ENCODE data around the gene CLASP1. TPM values are rescaled to one million over a fixed set of nuclear protein-coding genes. Genes with fewer than 3 reads are reported as not detected.
"Not testable (repeated sequence)": the region's sequence is repeated elsewhere in the genome, so short reads cannot be mapped to it uniquely, and the experiment has no call there.

Gene CLASP1
- total and polyA plus RNA-seq, 2 experiments from 2014 or later, result 20.1 to 45.9 TPM

DNA sequence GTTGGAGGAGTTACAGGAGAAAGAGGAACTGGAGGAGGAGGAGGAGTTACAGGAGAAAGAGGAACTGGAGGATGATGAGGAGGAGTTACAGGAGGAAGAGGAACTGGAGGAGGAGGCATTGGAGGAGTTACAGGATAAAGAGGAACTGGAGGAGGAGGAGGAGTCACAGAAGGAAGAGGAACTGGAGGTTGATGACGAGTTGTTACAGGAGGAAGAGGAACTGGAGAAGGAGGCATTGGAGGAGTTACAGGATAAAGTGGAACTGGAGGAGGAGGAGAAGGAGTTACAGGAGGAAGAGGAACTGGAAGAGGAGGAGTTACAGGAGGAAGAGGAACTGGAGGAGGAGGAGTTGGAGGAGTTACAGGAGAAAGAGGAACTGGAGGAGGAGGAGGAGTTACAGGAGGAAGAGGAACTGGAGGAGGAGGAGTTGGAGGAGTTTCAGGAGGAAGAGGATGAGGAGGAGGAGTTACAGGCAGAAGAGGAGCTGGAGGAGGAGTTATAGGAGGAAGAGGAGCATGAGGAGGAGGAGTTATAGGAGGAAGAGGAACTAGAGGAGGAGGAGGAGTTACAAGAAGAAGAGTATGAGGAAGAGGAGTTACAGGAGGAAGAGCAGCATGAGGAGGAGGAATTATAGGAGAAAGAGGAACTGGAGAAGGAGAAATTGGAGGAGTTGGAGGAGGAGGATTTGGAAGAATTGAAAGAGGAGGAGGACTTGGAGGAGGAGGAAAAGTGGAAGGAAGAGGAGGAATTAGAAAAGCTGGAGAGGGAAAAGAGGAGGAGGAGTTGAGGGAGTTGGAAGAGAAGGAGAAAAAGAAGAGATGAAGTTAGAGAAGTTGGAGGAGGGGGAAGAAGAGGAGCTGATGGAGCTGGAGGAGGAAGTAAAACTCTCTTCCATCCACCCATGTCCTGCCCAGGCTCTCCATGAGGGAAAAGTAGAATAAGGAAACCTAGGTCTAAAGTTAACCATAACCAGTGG, 37.2 kb downstream of the CLASP1 start:
- H3K36me3 ChIP-seq (replicated peaks; ENCODE audit: insufficient read depth, low read depth), result no peaks in the 10 kb centered on the region
- 100% methylated on average over 1 of the region's 1 CpG for WGBS (ENCODE audit: low lambda C conversion rate, missing lambda C conversion rate)
- no peaks in the 10 kb centered on the region for H3K9me2 ChIP-seq (replicated peaks; ENCODE audit: insufficient read depth)
- H3K79me2 ChIP-seq, result peaks cover 86% of the 10 kb centered on the region
- no peak overlapping the region for H3K27ac ChIP-seq
- no peaks in the 10 kb centered on the region for H3K4me1 ChIP-seq (ENCODE audit: insufficient read depth)
- no peaks in the 10 kb centered on the region for H3K9me3 ChIP-seq (ENCODE audit: low read depth)
- H3K4me3 ChIP-seq, result no peak overlapping the region
- H2AFZ ChIP-seq, result no peak overlapping the region
- no peak overlapping the region for H3K4me2 ChIP-seq
- H4K20me1 ChIP-seq (ENCODE audit: insufficient read depth, poor library complexity, severe bottlenecking), result peaks cover 8% of the 10 kb centered on the region
- no peaks in the 10 kb centered on the region for H3K27me3 ChIP-seq
- TF ChIP-seq CTCF (IDR thresholded peaks at IDR 0.05; ENCODE audit: poor library complexity) (no peak), EZH2phosphoT487 (IDR thresholded peaks at IDR 0.05; ENCODE audit: low read depth, severe bottlenecking, unreplicated experiment) (no peak), EZH2 (IDR thresholded peaks at IDR 0.05; ENCODE audit: borderline replicate concordance) (no peak)
- DNase-seq (ENCODE audit: low spot score), result no peak

DNA sequence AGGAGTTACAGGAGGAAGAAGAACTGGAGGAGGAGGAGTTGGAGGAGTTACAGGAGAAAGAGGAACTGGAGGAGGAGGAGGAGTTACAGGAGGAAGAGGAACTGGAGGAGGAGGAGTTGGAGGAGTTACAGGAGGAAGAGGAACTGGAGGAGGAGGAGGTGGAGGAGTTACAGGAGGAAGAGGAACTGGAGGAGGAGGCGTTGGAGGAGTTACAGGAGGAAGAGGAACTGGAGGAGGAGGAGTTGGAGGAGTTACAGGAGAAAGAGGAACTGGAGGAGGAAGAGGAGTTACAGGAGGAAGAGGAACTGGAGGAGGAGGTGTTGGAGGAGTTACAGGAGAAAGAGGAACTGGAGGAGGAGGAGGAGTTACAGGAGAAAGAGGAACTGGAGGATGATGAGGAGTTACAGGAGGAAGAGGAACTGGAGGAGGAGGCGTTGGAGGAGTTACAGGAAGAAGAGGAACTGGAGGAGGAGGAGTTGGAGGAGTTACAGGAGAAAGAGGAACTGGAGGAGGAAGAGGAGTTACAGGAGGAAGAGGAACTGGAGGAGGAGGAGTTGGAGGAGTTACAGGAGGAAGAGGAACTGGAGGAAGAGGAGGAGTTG, 38.1 kb downstream of the CLASP1 start:
- not testable (repeated sequence) for H4K20me1 ChIP-seq (ENCODE audit: insufficient read depth, poor library complexity, severe bottlenecking); H2AFZ ChIP-seq
- peaks cover 84% of the 10 kb centered on the region for H3K79me2 ChIP-seq

GRCh38 chr2:121610487-121610874, 38.8 kb downstream of the CLASP1 start:
- not testable (repeated sequence) for H4K20me1 ChIP-seq (ENCODE audit: insufficient read depth, poor library complexity, severe bottlenecking); H3K4me3 ChIP-seq; H3K27me3 ChIP-seq; H2AFZ ChIP-seq; H3K27ac ChIP-seq; H3K4me1 ChIP-seq (ENCODE audit: insufficient read depth); H3K9me3 ChIP-seq (ENCODE audit: low read depth); H3K9me2 ChIP-seq (replicated peaks; ENCODE audit: insufficient read depth); H3K4me2 ChIP-seq; DNase-seq (ENCODE audit: low spot score); H3K36me3 ChIP-seq (replicated peaks; ENCODE audit: insufficient read depth, low read depth)
- H3K79me2 ChIP-seq, result peaks cover 84% of the 10 kb centered on the region

More for the DNA sequence above, 38.1 kb downstream of the CLASP1 start:
- not testable (repeated sequence) for H3K4me3 ChIP-seq; H3K9me2 ChIP-seq (replicated peaks; ENCODE audit: insufficient read depth); DNase-seq (ENCODE audit: low spot score); H3K4me1 ChIP-seq (ENCODE audit: insufficient read depth); H3K9me3 ChIP-seq (ENCODE audit: low read depth); H3K27me3 ChIP-seq; H3K27ac ChIP-seq; H3K4me2 ChIP-seq; H3K36me3 ChIP-seq (replicated peaks; ENCODE audit: insufficient read depth, low read depth)
- WGBS (ENCODE audit: low lambda C conversion rate, missing lambda C conversion rate), result no CpG with 5 or more reads among the region's 2 CpGs

DNA sequence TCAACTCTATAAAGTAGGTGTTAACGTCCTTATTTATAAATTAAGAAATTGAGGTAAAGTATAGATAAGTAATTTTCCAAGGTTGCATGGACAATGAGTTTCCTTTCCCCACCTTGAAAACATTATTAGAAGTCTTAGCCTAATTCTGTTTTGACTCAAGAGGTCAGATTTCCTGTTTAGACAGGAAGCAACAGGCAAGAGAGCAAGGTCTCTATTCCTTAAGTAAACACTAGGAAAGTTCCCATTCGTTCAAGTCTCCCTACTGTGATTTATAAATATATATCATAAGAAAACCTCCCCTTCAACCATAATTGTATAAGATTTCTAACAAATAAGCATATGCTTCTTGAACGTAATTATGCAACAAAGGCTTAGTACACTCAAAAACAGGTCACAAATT, 40.3 kb downstream of the CLASP1 start:
- Histone ChIP-seq H3K36me3 (replicated peaks; ENCODE audit: insufficient read depth, low read depth) (no peaks in the 10 kb centered on the region), H3K79me2 (peaks cover 83% of the 10 kb centered on the region), H4K20me1 (ENCODE audit: insufficient read depth, poor library complexity, severe bottlenecking) (peaks cover 8% of the 10 kb centered on the region), H3K27me3 (no peaks in the 10 kb centered on the region), H3K9me3 (ENCODE audit: low read depth) (no peaks in the 10 kb centered on the region), H3K4me2 (no peak overlapping the region), H2AFZ (no peak overlapping the region), H3K4me1 (ENCODE audit: insufficient read depth) (no peaks in the 10 kb centered on the region), H3K4me3 (no peak overlapping the region), H3K9me2 (replicated peaks; ENCODE audit: insufficient read depth) (no peaks in the 10 kb centered on the region), H3K27ac (no peak overlapping the region)
- DNase-seq (ENCODE audit: low spot score), result no peak
- no peak for TF ChIP-seq CTCF (IDR thresholded peaks at IDR 0.05; ENCODE audit: poor library complexity)
- TF ChIP-seq EZH2 (IDR thresholded peaks at IDR 0.05; ENCODE audit: borderline replicate concordance), result no peak
- no peak for TF ChIP-seq EZH2phosphoT487 (IDR thresholded peaks at IDR 0.05; ENCODE audit: low read depth, severe bottlenecking, unreplicated experiment)
- WGBS (ENCODE audit: low lambda C conversion rate, missing lambda C conversion rate), result 72% methylated on average over 3 of the region's 3 CpGs

Measured in hepatocyte (in vitro differentiated cells).